GM21786 (cell line): Measurements from ENCODE around the gene RCOR1.
"Not testable (repeated sequence)": the region's sequence is repeated elsewhere in the genome, so short reads cannot be mapped to it uniquely, and the experiment has no call there.

ENCODE experiments used
- ATAC-seq: cut with Tn5 transposase; IDR thresholded peaks from one replicate; pipeline ENCODE4 v1.9.1; 2021; ENCODE audit not compliant: unreplicated experiment

Gene RCOR1

GRCh38 chr14:102591372-102591943, 991 bp upstream of the RCOR1 start:
- no peak for ATAC-seq

- peak; percentile 7 for ATAC-seq
These were observed 263 bp downstream of the RCOR1 start for GRCh38 chr14:102592763-102593060.

DNA sequence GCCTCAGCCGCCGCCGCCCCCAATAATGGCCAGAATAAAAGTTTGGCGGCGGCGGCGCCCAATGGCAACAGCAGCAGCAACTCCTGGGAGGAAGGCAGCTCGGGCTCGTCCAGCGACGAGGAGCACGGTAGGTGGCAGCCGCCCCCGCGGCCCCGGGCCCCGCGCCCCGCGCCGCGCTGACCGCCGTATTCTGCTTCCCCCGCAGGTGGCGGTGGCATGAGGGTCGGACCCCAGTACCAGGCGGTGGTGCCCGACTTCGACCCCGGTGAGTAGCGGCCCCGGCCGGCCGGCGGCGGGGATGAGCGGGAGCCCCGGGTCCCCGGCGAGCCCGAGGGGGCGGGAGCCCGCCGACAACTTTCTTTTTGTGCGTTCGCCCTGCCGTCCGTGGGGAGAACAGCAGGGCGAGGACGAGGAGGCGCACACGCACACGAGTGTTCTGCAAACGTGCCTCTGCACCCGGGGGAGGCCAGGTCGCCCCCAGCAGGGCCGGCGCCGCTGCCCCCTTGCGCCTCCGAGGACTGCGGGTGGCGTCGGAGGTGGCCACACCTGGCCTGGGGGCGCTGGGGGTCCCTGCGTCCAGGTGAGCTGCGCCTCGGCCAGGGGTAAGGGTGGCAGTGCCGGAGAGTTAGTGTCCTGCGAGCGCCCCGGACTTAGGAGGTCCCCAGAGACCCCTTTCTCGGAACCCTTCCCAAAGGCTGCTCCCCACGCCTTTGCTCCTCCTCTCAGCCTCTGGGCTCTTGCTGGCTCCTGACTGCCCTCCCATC, 794 bp downstream of the RCOR1 start:
- no peak for ATAC-seq

DNA sequence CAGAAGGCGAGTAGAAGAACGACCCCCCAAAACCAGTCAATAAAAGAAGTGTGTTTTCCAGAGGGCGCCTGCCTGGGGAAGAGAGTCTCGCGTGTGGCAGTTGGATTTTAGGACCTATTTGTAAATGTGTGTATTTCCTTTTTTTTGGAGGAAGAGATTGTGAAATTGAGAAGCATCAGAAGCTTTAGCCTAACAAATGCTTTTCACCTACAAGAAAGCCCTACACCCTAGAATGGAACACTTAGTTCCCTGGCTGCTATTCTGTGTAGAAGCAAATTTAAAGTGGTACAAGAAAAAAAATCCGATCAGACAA, 1.3 kb downstream of the RCOR1 start:
- ATAC-seq: no peak

GRCh38 chr14:102594514-102595175, 2.2 kb downstream of the RCOR1 start:
- peak; percentile 33 for ATAC-seq

DNA sequence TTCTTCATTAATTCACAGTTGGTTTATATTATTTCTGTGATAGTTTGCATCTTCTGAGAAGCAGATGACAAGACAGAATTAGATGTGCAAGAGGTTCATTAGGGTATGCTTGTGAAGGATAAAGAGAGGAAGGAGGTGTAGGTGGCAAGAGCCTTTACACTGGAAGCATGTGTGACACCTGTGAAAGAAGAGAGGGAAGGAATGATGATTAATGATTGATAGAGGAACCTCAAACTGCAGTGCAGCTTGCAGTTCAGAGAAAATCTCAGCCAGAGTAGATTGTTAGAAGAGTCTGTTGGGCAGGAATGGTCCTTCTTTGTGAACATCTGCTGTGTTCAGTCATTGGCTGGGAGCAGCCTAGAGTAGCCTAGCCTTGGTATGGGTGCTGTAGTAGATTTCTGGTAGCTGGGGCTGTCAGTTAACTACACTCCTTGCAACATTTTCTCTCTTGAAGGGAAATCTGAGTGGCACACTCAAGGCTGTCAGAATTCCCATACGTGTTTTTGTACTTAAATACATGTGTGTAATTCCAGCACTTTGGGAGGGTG, 9.0 kb downstream of the RCOR1 start:
- no peak for ATAC-seq

DNA sequence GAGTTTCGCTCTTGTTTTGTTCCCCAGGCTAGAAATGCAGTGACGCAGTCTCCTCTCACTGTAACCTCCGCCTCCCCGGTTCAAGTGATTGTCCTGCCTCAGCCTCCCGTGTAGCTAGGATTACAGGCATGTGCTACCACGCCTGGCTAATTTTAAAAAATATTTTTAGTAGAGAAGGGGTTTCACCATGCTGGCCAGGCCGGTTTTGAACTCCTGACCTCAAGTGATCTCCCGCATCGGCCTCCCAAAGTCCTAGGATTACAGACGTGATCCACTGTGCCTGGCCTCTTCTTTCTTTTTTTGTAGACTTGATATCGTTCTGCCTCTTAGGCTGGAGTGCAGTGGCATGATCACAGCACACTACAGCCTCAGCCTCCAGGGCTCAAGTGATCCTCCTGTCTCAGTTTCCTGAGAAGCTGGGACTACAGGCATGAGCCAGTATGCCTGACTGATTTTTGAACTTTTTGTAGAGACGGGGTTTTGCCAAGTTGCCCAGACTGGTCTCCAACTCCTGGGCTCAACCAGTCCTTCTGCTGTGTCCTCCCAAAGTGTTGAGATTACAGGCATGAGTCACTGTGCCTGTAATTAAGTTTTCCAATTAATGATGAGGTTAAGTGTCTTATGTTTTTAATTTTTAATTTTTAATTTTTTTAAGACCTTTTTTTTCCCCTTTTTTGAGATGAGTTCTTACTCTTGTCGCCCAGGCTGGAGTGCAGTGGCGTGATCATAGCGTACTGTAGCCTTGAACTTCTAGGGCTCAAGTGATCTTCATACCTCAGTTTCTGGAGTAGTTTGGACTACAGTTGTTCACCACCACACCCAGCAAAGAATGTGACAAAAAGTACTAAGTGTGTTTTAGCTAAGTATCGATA, 10.2 kb downstream of the RCOR1 start:
- ATAC-seq: no peak

DNA sequence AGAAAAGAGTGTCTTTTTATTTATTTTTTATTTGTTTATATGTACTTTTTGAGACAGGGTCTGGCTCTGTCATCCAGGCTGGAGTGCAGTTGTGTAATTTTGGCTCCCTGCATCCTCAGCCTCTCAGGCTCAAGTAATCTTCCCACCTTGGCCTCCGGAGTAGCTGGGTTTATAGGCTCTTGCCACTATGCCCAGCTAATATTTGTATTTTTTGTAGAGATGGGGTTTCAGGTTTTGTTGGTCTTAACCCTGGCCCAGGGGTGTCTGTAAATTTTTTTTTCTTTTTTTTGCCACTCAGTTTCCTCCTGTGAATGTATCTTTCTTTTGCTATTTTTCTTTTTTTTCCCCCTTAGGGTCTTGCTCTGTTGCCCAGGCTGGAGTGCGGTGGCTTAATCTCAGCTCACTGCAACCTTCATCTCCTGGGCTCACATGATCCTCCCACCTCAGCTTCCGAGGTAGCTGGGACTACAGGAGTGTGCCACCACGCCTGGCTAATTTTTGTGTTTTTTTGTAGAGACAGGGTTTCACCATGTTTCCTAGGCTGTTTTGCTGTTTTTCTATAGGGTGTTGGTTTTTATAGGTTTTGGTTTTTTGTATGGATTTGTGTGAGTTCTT, 11.0 kb downstream of the RCOR1 start:
- no peak for ATAC-seq

- no peak for ATAC-seq
These were observed 11.7 kb downstream of the RCOR1 start for GRCh38 chr14:102604183-102604582.

- no peak for ATAC-seq
These were observed 12.6 kb downstream of the RCOR1 start for GRCh38 chr14:102605029-102605428.

DNA sequence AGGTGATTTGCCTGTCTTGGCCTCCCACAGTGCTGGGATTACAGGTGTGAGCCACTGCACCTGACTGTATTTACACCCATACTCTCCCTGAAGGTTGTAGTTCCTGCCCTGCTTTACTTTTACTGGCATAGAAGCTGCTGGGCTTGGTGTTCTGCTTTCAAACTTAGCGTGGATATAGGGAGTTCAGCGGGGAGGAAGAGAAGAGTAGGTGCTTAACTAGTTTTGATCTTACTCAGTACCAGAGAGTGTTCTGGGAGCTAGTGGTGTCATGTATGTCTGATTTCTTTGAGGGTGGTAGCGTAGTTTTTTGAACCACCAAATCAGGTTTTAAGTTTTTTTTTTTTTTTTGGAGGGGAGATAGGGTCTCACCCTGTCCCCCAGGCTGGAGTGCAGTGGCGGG, 13.8 kb downstream of the RCOR1 start:
- peak; percentile 49 for ATAC-seq

DNA sequence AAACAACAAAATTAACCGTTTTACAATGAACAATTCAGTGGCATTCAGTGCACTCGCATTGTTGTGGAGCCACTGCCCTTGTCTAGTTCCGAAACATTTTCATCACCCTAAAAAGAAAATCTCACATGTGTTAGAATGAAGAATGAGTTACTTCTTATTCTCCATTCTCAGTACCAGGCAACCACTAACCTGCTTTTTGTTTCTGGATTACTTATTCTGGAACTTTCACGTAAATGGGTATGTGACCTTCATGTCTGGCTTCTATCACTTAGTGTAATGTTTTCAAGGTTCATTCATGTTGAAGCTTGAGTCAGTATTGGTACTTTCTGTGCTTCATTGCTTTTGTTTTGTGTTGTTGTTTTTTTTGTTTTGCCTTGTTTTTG, 15.6 kb downstream of the RCOR1 start:
- peak; percentile 66 for ATAC-seq

DNA sequence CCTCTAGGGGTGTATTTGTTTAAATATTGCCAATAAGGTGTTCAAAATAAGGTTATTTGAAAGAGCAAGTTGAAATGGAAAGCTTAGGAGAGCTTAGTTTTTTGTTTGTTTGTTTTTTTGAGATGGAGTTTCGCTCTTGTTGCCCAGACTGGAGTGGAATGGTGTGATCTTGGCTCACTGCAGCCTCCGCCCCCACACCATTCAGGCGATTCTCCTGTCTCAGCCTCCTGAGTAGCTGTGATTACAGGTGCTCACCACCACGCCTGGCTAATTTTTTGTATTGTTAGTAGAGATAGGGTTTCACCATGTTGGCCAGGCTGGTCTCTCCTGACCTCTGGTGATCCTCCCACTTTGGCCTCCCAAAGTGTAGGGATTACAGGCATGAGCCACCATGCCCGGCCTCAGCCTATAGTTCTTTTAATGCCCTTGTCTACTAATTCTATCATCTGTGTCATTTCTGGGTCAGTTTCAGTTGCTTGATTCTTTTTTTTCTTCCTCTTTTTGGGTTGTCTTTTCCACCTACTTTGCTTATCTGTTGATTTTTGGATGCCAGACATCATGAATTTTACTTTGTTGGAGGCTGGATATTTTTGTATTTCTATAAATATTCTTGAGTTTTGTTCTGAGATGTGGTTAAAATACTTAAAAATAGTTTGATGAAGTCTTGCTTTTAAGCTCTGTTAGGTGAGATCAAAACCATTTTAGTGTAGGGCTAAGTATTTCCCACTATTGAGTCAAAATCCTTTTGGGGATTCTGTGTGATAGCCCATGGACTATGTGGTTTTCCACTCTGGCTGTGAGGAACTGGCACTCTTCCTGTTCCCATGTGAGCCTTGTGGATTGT, 18.7 kb downstream of the RCOR1 start:
- ATAC-seq: no peak

GRCh38 chr14:102616318-102616717, 23.9 kb downstream of the RCOR1 start:
- ATAC-seq: no peak

DNA sequence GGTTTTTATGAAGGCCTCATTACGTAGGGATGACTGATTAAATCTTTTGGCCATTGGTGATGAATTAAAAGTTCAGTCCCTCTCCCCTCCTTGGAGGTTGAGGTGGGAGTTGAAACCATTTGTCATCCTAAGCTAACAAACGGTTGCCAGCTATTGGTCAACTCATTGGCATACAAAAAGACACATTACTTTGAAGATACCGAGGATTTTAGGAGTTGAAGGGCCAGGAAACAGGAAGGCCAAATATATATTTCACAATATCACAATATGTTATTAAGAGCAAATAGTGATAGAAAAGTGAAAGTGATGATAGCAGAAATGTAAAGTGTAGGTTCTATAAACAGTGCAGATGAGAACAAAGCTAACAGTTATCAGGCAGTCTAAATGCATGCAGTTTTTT, 24.4 kb downstream of the RCOR1 start:
- ATAC-seq: no peak

GRCh38 chr14:102619012-102619411, 26.6 kb downstream of the RCOR1 start:
- ATAC-seq: not testable (repeated sequence)

DNA sequence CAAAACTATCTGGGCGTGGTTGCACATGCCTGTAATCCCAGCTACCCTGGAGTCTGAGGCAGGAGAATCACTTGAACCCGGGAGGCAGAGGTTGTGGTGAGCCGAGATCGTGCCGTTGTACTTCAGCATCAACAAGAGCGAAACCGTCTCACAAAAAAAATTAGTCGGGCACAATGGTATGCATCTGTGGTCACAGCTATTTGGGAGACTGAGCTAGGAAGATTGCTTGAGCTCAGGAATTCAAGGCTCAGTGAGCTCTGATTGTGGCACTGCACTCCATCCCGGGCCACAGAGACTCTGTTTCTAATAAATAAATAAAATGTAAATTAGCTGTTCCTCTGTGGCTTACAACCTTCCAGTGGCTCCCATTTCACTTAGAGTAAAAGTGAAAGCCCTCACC, 28.0 kb downstream of the RCOR1 start:
- no peak for ATAC-seq

DNA sequence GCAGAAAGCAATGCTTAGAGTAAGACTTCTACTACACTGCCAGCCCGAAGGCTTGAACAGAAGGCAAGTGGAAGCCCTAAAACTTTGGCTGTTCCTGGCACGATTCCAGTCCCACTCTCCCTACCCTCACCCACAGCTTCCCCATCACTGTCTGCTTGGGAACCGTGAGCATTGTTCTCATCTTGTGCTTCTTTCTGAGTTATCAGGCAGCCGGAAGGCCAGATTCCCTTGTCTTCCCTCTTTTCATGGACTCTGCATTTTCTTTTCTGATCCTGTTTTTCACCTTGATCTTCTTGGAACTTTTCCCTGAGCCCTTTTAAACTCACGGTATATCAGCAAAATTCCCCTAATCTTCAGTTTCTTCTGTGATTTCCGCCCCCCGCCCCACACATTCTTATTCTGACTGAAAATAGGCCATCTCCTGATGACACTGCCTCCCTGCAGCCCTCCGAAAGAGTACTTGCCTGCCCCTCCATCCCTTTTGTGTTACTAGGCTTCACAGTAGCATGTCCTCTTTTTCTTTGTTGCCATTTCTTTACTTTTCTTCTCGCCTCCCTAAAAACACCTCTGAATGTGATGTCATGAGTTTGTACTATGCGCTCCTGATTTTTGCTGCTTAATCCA, 29.9 kb downstream of the RCOR1 start:
- no peak for ATAC-seq

GRCh38 chr14:102624666-102625065, 32.2 kb downstream of the RCOR1 start:
- no peak for ATAC-seq
